HepG2 (cell line): ENCODE measurements around the gene BPIFA1. TPM values are rescaled to one million over a fixed set of nuclear protein-coding genes. Genes with fewer than 3 reads are reported as not detected.

Source experiments
- ERF ChIP-seq: IDR thresholded peaks from 2 replicates; pipeline ENCODE4 v1.6.1; 2018; ENCODE audit warnings: missing biosample characterization, missing genetic modification reagents
- MED13 ChIP-seq: sonication (generic); formaldehyde crosslinking; IDR thresholded peaks from 2 replicates; pipeline ENCODE4 v1.5.0; 2020; ENCODE audit warnings: missing genetic modification reagents
- MED8 ChIP-seq: sonication (generic); formaldehyde crosslinking; IDR thresholded peaks from 2 replicates; pipeline ENCODE4 v1.8.1; 2023; ENCODE audit warnings: mild to moderate bottlenecking, missing genetic modification reagents; ENCODE audit not compliant: insufficient replicate concordance
- NR2F1 ChIP-seq, 2 experiments: fragments of 450-650 bp in 1 of 2; formaldehyde crosslinking in 1 of 2; IDR thresholded peaks; 2 replicates each; pipeline versions ENCODE4 v1.5.0 to v1.6.1; 2016 to 2020; ENCODE audit warnings: mild to moderate bottlenecking in 1 of 2, missing compliant biosample characterization in 1 of 2, missing genetic modification reagents in 1 of 2, moderate library complexity in 1 of 2
- TARDBP ChIP-seq: sonication (generic); formaldehyde crosslinking; IDR thresholded peaks from 2 replicates; pipeline ENCODE4 v1.8.0; 2022; ENCODE audit warnings: mild to moderate bottlenecking, missing genetic modification reagents
- ZNF10 ChIP-seq: sonication (generic); formaldehyde crosslinking; IDR thresholded peaks from 2 replicates; pipeline ENCODE4 v1.4.0; 2020; ENCODE audit warnings: mild to moderate bottlenecking, low read depth, missing genetic modification reagents, borderline replicate concordance
- ZNF782 ChIP-seq: sonication (generic); formaldehyde crosslinking; IDR thresholded peaks from 2 replicates; pipeline ENCODE4 v1.4.0; 2020; ENCODE audit warnings: missing genetic modification reagents, mild to moderate bottlenecking, borderline replicate concordance
- polyA plus RNA-seq, 8 experiments: library from polyadenylated mRNA; depleted of rRNA in 3 of 8; stranded (reverse) in 7 of 8; unstranded in 1 of 8; fragments of >200 nt; fragmentation: Illumina TruSeq in 4 of 8; extraction: Trizol in 4 of 8; gene quantifications; 2 replicates each; pipeline versions ENCODE4 v1.2.1 to v1.2.3, GENCODE V29; 2011 to 2016; ENCODE audit warnings: low read depth in 4 of 8, missing spikeins in 1 of 8, mixed read lengths in 1 of 8; ENCODE audit not compliant: insufficient read depth in 1 of 8
- total RNA-seq, 5 experiments: library from RNA; depleted of rRNA; stranded (reverse); fragments of >200 nt; fragmentation: Illumina TruSeq; extraction: Trizol; gene quantifications; 2 replicates each; pipeline ENCODE4 v1.2.3, GENCODE V29; 2016; ENCODE audit warnings: low read depth in 1 of 5
- TF ChIP-seq, protein P1 (sequence below): sonication (generic); formaldehyde crosslinking; IDR thresholded peaks from 2 replicates; pipeline ENCODE4 v1.5.0; 2020; ENCODE audit warnings: missing genetic modification reagents
- TF ChIP-seq, protein P2 (sequence below): sonication (generic); formaldehyde crosslinking; IDR thresholded peaks from 2 replicates; pipeline ENCODE4 v1.4.0; 2020; ENCODE audit warnings: mild to moderate bottlenecking, missing genetic modification reagents
- TF ChIP-seq, protein P3 (sequence below): IDR thresholded peaks from 2 replicates; pipeline ENCODE4 v1.6.1; 2016; ENCODE audit warnings: low read depth, missing genetic modification reagents, missing compliant biosample characterization

The BPIFA1 gene
- total and polyA plus RNA-seq, 2 of the 13 experiments (the other 11 are each of a cell fraction or from before 2014, with no cell fraction given) = not detected

DNA sequence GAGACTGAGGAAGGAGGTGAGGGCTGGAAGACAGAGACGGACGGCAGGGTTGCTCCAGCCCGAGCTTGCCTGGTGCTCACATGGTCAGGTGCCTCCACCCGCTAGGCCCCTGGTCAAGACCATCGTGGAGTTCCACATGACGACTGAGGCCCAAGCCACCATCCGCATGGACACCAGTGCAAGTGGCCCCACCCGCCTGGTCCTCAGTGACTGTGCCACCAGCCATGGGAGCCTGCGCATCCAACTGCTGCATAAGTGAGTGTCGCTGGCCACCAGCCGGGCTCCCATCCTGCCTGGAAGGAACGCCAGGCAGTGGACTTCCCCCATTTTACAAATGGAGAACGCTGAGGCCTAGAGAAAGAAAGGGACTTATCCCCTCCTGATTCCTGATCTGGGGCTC lies 55.1 kb downstream of the BPIFA1 start (continued):
- TF ChIP-seq, protein P1, sequence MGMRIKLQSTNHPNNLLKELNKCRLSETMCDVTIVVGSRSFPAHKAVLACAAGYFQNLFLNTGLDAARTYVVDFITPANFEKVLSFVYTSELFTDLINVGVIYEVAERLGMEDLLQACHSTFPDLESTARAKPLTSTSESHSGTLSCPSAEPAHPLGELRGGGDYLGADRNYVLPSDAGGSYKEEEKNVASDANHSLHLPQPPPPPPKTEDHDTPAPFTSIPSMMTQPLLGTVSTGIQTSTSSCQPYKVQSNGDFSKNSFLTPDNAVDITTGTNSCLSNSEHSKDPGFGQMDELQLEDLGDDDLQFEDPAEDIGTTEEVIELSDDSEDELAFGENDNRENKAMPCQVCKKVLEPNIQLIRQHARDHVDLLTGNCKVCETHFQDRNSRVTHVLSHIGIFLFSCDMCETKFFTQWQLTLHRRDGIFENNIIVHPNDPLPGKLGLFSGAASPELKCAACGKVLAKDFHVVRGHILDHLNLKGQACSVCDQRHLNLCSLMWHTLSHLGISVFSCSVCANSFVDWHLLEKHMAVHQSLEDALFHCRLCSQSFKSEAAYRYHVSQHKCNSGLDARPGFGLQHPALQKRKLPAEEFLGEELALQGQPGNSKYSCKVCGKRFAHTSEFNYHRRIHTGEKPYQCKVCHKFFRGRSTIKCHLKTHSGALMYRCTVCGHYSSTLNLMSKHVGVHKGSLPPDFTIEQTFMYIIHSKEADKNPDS (CRISPR knock-in tag) = no peak
- TF ChIP-seq ERF = no peak
- TF ChIP-seq MED13 (CRISPR knock-in tag) = no peak
- TF ChIP-seq, protein P2, sequence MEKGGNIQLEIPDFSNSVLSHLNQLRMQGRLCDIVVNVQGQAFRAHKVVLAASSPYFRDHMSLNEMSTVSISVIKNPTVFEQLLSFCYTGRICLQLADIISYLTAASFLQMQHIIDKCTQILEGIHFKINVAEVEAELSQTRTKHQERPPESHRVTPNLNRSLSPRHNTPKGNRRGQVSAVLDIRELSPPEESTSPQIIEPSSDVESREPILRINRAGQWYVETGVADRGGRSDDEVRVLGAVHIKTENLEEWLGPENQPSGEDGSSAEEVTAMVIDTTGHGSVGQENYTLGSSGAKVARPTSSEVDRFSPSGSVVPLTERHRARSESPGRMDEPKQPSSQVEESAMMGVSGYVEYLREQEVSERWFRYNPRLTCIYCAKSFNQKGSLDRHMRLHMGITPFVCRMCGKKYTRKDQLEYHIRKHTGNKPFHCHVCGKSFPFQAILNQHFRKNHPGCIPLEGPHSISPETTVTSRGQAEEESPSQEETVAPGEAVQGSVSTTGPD (CRISPR knock-in tag) = no peak
- no peak for TF ChIP-seq TARDBP (CRISPR knock-in tag)
- no peak for TF ChIP-seq ZNF782
- no peak for TF ChIP-seq MED8 (CRISPR knock-in tag)
- TF ChIP-seq ZNF10 (CRISPR knock-in tag) = no peak
- TF ChIP-seq, protein P3, sequence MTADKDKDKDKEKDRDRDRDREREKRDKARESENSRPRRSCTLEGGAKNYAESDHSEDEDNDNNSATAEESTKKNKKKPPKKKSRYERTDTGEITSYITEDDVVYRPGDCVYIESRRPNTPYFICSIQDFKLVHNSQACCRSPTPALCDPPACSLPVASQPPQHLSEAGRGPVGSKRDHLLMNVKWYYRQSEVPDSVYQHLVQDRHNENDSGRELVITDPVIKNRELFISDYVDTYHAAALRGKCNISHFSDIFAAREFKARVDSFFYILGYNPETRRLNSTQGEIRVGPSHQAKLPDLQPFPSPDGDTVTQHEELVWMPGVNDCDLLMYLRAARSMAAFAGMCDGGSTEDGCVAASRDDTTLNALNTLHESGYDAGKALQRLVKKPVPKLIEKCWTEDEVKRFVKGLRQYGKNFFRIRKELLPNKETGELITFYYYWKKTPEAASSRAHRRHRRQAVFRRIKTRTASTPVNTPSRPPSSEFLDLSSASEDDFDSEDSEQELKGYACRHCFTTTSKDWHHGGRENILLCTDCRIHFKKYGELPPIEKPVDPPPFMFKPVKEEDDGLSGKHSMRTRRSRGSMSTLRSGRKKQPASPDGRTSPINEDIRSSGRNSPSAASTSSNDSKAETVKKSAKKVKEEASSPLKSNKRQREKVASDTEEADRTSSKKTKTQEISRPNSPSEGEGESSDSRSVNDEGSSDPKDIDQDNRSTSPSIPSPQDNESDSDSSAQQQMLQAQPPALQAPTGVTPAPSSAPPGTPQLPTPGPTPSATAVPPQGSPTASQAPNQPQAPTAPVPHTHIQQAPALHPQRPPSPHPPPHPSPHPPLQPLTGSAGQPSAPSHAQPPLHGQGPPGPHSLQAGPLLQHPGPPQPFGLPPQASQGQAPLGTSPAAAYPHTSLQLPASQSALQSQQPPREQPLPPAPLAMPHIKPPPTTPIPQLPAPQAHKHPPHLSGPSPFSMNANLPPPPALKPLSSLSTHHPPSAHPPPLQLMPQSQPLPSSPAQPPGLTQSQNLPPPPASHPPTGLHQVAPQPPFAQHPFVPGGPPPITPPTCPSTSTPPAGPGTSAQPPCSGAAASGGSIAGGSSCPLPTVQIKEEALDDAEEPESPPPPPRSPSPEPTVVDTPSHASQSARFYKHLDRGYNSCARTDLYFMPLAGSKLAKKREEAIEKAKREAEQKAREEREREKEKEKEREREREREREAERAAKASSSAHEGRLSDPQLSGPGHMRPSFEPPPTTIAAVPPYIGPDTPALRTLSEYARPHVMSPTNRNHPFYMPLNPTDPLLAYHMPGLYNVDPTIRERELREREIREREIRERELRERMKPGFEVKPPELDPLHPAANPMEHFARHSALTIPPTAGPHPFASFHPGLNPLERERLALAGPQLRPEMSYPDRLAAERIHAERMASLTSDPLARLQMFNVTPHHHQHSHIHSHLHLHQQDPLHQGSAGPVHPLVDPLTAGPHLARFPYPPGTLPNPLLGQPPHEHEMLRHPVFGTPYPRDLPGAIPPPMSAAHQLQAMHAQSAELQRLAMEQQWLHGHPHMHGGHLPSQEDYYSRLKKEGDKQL (CRISPR knock-in tag) = no peak
- no peak for TF ChIP-seq NR2F1 (CRISPR knock-in tag; IDR thresholded peaks at IDR 0.05)
- TF ChIP-seq, all 625 proteins: peak for 0
